Effector memory CD4-positive, alpha-beta T cell (primary cell): ENCODE results near the gene C19orf18.
A peak's percentile ranks its signal among the peaks of the same experiment; 100 is the strongest.
"Not testable (repeated sequence)": the region's sequence is repeated elsewhere in the genome, so short reads cannot be mapped to it uniquely, and the experiment has no call there.

ENCODE experiments used
- DNase-seq, 3 donors: peaks; one replicate each; pipeline ENCODE4 v3.0.0-alpha.2; 2020
- H3K27ac ChIP-seq: 2 replicates; pipeline ENCODE4 v1.7.0; 2013; ENCODE audit warnings: mild to moderate bottlenecking, low read length, moderate library complexity; ENCODE audit not compliant: insufficient read depth, poor library complexity, severe bottlenecking
- H3K27me3 ChIP-seq: replicated peaks from 2 replicates; pipeline ENCODE4 v1.7.0; 2013; ENCODE audit warnings: mild to moderate bottlenecking, low read length; ENCODE audit not compliant: insufficient read depth, control insufficient read depth, poor library complexity, severe bottlenecking
- H3K36me3 ChIP-seq: 2 replicates; pipeline ENCODE4 v1.7.0; 2013; ENCODE audit warnings: mild to moderate bottlenecking, low read length, moderate library complexity; ENCODE audit not compliant: control insufficient read depth, insufficient read depth
- H3K4me1 ChIP-seq: 2 replicates; pipeline ENCODE4 v1.7.0; 2013; ENCODE audit warnings: low read length, mild to moderate bottlenecking; ENCODE audit not compliant: control insufficient read depth, insufficient read depth, poor library complexity, severe bottlenecking
- H3K4me3 ChIP-seq: 2 replicates; pipeline ENCODE4 v1.7.0; 2013; ENCODE audit warnings: low read length, low read depth, mild to moderate bottlenecking; ENCODE audit not compliant: insufficient read depth, poor library complexity, severe bottlenecking
- H3K9me3 ChIP-seq: 2 replicates; pipeline ENCODE4 v1.7.0; 2013; ENCODE audit warnings: mild to moderate bottlenecking, low read length, moderate library complexity; ENCODE audit not compliant: control insufficient read depth
- total RNA-seq, 3 donors: gene quantifications; one replicate each; lab custom pipeline; 2026; lab: John Stamatoyannopoulos, UW

The C19orf18 gene
- 0.17 to 0.77 (median 0.17) reads per million in 3 donors for total RNA-seq

- H3K36me3 ChIP-seq = peaks cover 3% of the 10 kb centered on the region
- no peaks in the 10 kb centered on the region for H3K27me3 ChIP-seq
- no peak within 1 kb of the TSS for H3K4me3 ChIP-seq
- DNase-seq = no peak
- H3K27ac ChIP-seq = no peak within 1 kb of the TSS
- peaks cover 67% of the 10 kb centered on the region for H3K9me3 ChIP-seq
- no peaks in the 10 kb centered on the region for H3K4me1 ChIP-seq
These were observed at the start of gene C19orf18 for GRCh38 chr19:57974434-57974833. TSS of gene C19orf18 (minus strand) at chr19:57974534. CDS start at chr19:57974432, 102 bp downstream.

GRCh38 chr19:58022283-58022660 is 47.9 kb upstream of the C19orf18 start:
- H3K27ac ChIP-seq = no peak overlapping the region
- H3K36me3 ChIP-seq = no peaks in the 10 kb centered on the region
- H3K27me3 ChIP-seq = no peaks in the 10 kb centered on the region
- H3K9me3 ChIP-seq = no peaks in the 10 kb centered on the region
- DNase-seq = no peak
- no peaks in the 10 kb centered on the region for H3K4me1 ChIP-seq
- no peak overlapping the region for H3K4me3 ChIP-seq

- DNase-seq = peak in 1 of 3 donors; percentile 15
- Histone ChIP-seq H3K9me3 (no peaks in the 10 kb centered on the region), H3K4me3 (no peak overlapping the region)
These were observed 47.4 kb upstream of the C19orf18 start for GRCh38 chr19:58021541-58022282.

GRCh38 chr19:58020129-58020528 is 45.8 kb upstream of the C19orf18 start:
- H3K36me3 ChIP-seq = no peaks in the 10 kb centered on the region
- no peak overlapping the region for H3K27ac ChIP-seq
- no peaks in the 10 kb centered on the region for H3K4me1 ChIP-seq
- DNase-seq = no peak
- no peak overlapping the region for H3K4me3 ChIP-seq
- H3K27me3 ChIP-seq = no peaks in the 10 kb centered on the region
- no peaks in the 10 kb centered on the region for H3K9me3 ChIP-seq

More at GRCh38 chr19:58021541-58022282, 47.4 kb upstream of the C19orf18 start:
- H3K36me3 ChIP-seq = no peaks in the 10 kb centered on the region
- H3K4me1 ChIP-seq = no peaks in the 10 kb centered on the region
- no peaks in the 10 kb centered on the region for H3K27me3 ChIP-seq
- H3K27ac ChIP-seq = no peak overlapping the region

- H3K9me3 ChIP-seq = peaks cover 13% of the 10 kb centered on the region
- no peaks in the 10 kb centered on the region for H3K4me1 ChIP-seq
- no peaks in the 10 kb centered on the region for H3K36me3 ChIP-seq
- H3K27ac ChIP-seq = no peak overlapping the region
- H3K27me3 ChIP-seq = no peaks in the 10 kb centered on the region
- DNase-seq = no peak
- H3K4me3 ChIP-seq = no peak overlapping the region
These were observed 39.8 kb upstream of the C19orf18 start for GRCh38 chr19:58014141-58014540.

- no peak overlapping the region for H3K27ac ChIP-seq
- H3K36me3 ChIP-seq = peaks cover 7% of the 10 kb centered on the region
- H3K4me3 ChIP-seq = no peak overlapping the region
- no peak for DNase-seq
- no peaks in the 10 kb centered on the region for H3K4me1 ChIP-seq
- no peaks in the 10 kb centered on the region for H3K27me3 ChIP-seq
- peaks cover 46% of the 10 kb centered on the region for H3K9me3 ChIP-seq
These were observed 36.2 kb upstream of the C19orf18 start for GRCh38 chr19:58010507-58010906.

- H3K4me3 ChIP-seq = peak overlapping the region; percentile 35
- no peaks in the 10 kb centered on the region for H3K4me1 ChIP-seq
- H3K36me3 ChIP-seq = peaks cover 11% of the 10 kb centered on the region
- peak in 2 of 3 donors; percentile 27 to 29 for DNase-seq
- H3K9me3 ChIP-seq = peaks cover 52% of the 10 kb centered on the region
- H3K27ac ChIP-seq = peak overlapping the region; percentile 11
- no peaks in the 10 kb centered on the region for H3K27me3 ChIP-seq
These were observed 35.5 kb upstream of the C19orf18 start for GRCh38 chr19:58009666-58010301.

GRCh38 chr19:58009301-58009665 is 34.9 kb upstream of the C19orf18 start:
- H3K27me3 ChIP-seq = no peaks in the 10 kb centered on the region
- H3K9me3 ChIP-seq = peaks cover 53% of the 10 kb centered on the region
- DNase-seq = no peak
- peaks cover 12% of the 10 kb centered on the region for H3K36me3 ChIP-seq
- no peaks in the 10 kb centered on the region for H3K4me1 ChIP-seq
- peak overlapping the region; percentile 35 for H3K4me3 ChIP-seq
- H3K27ac ChIP-seq = no peak overlapping the region

- Histone ChIP-seq H3K9me3 (peaks cover 57% of the 10 kb centered on the region), H3K4me3 (peak overlapping the region; percentile 35), H3K36me3 (peaks cover 16% of the 10 kb centered on the region)
- H3K27me3 ChIP-seq, DNase-seq, H3K27ac ChIP-seq, H3K4me1 ChIP-seq: not testable (repeated sequence)
These were observed 34.5 kb upstream of the C19orf18 start for GRCh38 chr19:58008877-58009276.

- Histone ChIP-seq H3K4me3 (no peak overlapping the region), H3K27me3 (no peaks in the 10 kb centered on the region), H3K9me3 (peaks cover 66% of the 10 kb centered on the region), H3K27ac (no peak overlapping the region), H3K36me3 (peaks cover 17% of the 10 kb centered on the region), H3K4me1 (peaks cover 5% of the 10 kb centered on the region)
- DNase-seq = no peak
These were observed 33.0 kb upstream of the C19orf18 start for GRCh38 chr19:58007285-58007684.
